ENCODE measurements around the gene C11orf58.

DNA sequence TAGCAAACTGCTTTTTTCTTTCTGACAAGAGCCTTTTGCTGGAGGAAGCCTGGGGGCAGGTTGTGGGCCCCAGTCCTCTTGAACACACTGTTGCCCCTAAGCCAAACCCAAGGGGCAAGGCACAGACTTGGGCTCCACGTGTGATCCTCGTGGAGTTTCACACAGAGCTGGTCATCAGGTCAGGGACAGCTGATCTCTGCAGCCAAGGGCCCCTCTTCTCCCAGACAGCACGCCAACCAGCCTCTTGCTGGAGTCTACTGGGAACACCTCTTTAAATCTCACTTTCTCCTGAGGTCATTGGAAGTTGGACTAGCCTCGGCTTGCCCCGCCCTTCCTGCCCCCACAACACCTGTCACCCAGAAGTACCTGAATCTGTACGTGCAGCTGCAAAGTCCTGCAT lies 39.8 kb downstream of the C11orf58 start:
- TF ChIP-seq GABPA (IDR thresholded peaks at IDR 0.05; ENCODE audit: low read depth) (no peak), CTCF (IDR thresholded peaks at IDR 0.05; ENCODE audit: insufficient read depth, low read length) (no peak), REST (IDR thresholded peaks at IDR 0.05; ENCODE audit: insufficient replicate concordance, low read depth) (no peak)
